NCI-H526 (cell line): ENCODE measurements around the gene ARL14.

Experiments
- DNase-seq, 2 experiments: peaks; one replicate each; lab custom pipeline; 2025; lab: John Stamatoyannopoulos, UW

ARL14 gene

GRCh38 chr3:160676547-160677303 lies at the start of gene ARL14:
Gene ARL14 (plus strand): TSS chr3:160677160. CDS start chr3:160677347, 187 bp downstream.
- DNase-seq, result no peak

DNA sequence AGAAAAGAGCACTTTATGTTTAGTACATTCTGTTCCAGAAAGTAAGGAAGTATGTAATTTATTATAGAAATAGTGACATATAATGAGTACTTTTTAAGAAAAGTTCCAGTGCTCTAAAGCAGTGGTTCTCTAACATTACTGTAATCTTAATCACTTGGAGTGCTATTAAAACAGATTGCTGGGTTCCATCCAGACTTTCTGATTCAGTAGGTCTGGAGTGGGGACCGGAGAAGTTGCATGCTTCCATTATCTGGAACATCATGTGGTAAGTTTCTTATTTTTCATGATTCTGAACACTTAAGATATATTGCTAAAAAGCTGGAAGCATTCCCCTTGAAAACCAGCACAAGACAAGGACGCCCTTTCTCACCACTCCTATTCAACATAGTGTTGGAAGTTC lies 47.5 kb upstream of the ARL14 start:
- no peak for DNase-seq

- DNase-seq, result no peak
Measured at GRCh38 chr3:160633361-160634083, 43.4 kb upstream of the ARL14 start.

DNA sequence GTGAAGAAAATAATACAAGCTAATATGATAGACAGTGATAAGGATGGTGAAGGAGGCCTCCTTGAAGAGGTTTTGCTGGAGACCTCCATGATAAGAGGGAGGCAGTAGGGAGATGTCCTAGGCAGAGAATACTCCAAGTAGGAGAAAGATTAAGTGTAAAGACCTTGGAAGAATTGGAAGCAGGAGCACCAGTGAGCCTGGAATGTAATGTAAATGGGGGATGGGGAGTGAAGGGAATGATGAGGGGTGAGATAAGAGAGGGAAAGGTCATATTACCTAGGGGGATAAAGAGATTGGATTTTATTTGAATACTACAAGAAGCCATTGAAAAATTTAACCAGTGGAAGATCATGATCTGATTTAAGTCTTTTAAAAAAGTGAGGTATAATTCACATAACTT lies 41.7 kb upstream of the ARL14 start:
- no peak for DNase-seq

- DNase-seq, result no peak
Measured at GRCh38 chr3:160637086-160637485, 39.9 kb upstream of the ARL14 start.

GRCh38 chr3:160638184-160638583 lies 38.8 kb upstream of the ARL14 start:
- no peak for DNase-seq

- DNase-seq, result no peak
Measured at GRCh38 chr3:160641665-160642309, 35.2 kb upstream of the ARL14 start.

DNA sequence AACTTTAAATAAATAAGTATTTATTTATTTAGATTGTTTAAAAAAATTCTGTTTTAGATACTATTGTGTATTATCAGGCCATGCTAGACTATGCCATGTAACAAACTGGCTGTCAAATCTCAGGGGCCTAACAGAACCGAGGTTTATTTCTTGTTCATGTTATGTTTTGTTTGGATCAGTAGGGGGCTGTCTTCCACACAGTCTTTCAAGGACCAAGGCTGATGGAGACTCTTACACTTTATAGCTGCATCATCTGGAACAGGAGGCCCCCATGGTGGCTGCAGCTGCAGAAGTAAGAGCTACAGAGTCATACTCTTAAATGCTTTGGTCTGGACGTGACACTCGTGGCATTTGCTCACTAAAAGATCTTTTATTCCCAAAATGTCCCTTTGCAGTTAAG lies 33.0 kb upstream of the ARL14 start:
- no peak for DNase-seq

DNA sequence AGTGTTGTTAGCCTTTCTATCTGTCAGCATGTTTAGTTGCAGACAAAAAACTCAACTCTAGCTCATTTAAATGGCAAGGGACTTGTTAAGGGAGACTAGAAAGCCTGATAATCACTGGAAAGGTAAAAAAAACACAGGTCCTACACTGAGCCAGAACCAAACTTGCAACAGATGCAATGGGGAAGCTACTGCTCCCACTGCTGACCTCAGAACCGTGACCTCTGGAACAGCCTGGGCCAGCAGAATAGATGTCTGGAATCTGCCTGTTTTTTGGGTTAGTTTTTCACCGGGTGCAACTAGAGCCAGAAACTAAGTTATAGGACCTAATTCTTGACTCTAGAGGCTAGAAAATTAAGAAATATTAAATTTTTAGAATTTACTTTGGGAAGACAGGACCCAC lies 32.5 kb upstream of the ARL14 start:
- no peak for DNase-seq

DNA sequence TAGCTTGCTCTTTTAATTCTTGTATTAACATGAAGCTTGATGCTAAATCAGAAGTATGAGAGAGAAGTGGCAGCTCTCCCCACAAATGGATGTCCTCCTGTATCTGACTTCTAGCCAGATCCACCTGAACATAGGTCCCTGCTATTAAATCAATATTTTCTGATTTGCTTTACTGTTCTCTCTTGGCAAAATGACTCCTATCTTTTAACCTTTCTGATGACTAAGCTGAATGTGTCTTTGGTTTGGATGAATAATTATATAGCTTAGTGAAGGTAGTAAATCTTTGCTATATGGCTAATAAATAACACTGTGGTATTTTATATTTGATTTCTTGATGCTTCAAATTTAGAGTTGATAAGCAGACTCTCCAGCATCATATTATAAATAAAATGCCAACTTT lies 28.3 kb upstream of the ARL14 start:
- DNase-seq, result no peak

GRCh38 chr3:160649596-160649995 lies 27.4 kb upstream of the ARL14 start:
- no peak for DNase-seq

- no peak for DNase-seq
Measured at GRCh38 chr3:160653512-160653911, 23.4 kb upstream of the ARL14 start.

- no peak for DNase-seq
Measured at GRCh38 chr3:160660902-160661301, 16.1 kb upstream of the ARL14 start.

DNA sequence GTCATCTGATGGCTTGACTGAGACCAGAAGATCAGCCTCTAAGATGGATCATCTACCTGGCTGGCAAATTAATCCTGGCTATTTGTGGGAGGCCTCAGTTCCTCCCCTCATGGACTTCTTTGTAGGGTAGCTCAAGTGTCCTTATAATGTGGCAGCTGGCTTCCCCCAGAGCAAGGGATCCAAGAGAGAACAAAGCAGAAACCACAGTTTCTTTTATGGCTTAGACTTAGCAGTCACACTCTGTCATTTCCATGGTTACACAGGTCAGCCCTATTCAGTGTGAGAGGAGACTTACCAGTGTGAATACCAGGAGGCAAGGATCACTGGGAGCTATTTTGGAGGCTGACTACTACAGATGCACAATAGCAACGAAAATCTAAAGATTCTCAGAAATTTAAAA lies 15.3 kb upstream of the ARL14 start:
- DNase-seq, result no peak

GRCh38 chr3:160665231-160665630 lies 11.7 kb upstream of the ARL14 start:
- no peak for DNase-seq

- peak; percentile 71 to 77 for DNase-seq
Measured at GRCh38 chr3:160665784-160666526, 11.0 kb upstream of the ARL14 start.

DNA sequence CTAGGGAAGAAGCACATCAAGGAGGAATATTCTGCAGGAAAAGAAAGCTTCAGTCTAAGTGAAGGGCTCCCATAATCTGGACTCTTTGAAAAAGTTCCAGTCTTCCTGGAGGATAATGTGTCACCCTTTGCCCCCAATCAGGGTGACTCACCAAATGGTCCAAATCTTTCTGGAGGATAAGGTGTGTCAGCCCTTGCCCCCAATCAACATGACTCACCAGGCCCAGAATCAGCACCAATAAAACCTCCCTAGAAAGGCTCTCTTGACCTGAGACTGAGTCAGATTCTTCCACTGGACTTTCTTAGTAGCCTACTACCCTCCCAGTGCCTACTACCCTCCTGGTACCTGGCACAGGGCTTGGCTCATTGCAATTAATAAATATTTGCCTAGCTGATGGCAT lies 9.5 kb upstream of the ARL14 start:
- DNase-seq, result no peak

GRCh38 chr3:160668454-160668853 lies 8.5 kb upstream of the ARL14 start:
- no peak for DNase-seq

DNA sequence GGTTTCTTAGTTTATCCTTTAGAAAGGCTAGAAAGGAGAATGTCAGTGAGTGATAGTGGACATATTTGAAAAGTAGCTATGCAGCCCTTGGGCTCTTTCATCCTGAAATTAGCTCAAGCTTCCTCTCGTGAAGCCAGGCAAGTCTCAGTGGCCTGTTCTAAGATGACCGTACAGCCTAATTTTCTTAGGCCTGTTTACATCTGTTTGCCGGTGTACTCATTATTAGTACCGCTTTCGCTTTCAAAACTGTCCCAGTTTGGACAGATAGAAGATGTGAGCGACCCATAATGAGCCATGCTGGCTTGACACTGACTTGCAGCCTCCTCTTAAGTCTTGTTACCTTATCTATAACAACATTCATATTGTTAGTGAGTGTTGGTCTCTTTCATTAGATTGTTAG lies 5.7 kb upstream of the ARL14 start:
- DNase-seq, result no peak

DNA sequence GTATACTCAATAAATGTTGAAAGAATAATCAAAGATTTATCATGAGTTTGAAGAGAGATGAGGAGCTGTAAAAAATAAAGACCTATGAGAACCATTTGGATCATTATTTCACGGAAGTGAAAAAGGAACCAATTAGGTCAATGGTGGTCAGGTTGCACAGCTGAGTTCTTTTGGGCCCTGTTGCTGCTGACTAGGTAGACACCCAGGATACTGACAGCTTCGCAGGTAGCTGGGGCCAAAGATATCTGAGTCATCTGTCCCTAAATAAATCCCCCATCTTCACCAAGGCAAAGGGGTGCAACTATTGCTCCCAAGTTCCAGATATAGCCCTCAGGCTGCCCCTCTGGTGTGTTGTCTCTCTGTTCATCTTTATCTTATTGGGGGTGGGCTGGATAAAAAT lies 5.0 kb upstream of the ARL14 start:
- DNase-seq, result no peak

GRCh38 chr3:160673188-160673587 lies 3.8 kb upstream of the ARL14 start:
- DNase-seq, result no peak

DNA sequence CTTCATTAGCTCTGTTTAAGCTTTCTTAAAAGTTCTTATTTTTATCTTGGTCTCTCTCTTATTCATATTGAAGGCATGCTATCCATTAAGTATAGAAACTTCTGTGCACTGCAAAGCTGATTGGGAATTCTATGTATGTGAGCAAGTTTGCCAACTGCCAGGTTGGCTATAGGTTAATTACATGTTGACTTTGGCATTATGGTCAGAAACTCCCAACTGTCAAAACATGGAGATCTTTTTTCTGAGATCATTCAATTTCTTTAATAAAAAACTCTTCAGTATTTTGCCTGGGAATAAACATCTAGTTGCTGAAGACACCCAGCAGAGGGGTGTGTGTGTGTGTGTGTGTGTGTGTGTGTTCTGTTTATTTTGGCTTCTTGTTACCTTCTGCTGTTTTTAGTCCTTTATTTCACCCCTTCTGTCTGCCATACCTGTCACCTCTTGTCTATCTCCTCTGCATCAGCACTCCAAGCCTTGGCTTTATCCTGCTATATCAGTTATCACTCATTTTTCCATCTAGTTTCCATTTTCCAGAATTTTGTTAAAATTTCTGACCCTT lies 1.3 kb upstream of the ARL14 start:
- DNase-seq, result no peak
